Omental fat pad (tissue), 4 donors: ENCODE results near the gene ABHD16B. TPM values are rescaled to one million over a fixed set of nuclear protein-coding genes. Genes with fewer than 3 reads are reported as not detected.

Experiments
- ATAC-seq: fragments of 150-250 bp; one replicate; pipeline ENCODE4 v1.9.1; 2016; ENCODE audit warnings: mild to moderate bottlenecking, moderate library complexity; ENCODE audit not compliant: low FRiP score
- DNase-seq: peaks from one replicate; pipeline ENCODE4 v3.0.0-alpha.2; 2019; ENCODE audit warnings: low spot score
- total RNA-seq, 4 donors: library from RNA; depleted of rRNA; stranded (reverse); fragments of >200 nt; gene quantifications; one replicate each; pipeline ENCODE4 v1.1.0, GENCODE V29; 2016
- TF ChIP-seq, protein P1 (sequence below), 3 donors: fragments of 450-650 bp; IDR thresholded peaks; one replicate each; pipeline ENCODE4 v1.5.1; 2016 to 2017; ENCODE audit warnings: antibody characterized with exemption in 3 of 3, mild to moderate bottlenecking in 3 of 3, moderate library complexity in 2 of 3

Gene ABHD16B
- total RNA-seq, 4 donors from 2014 or later, result not detected

DNA sequence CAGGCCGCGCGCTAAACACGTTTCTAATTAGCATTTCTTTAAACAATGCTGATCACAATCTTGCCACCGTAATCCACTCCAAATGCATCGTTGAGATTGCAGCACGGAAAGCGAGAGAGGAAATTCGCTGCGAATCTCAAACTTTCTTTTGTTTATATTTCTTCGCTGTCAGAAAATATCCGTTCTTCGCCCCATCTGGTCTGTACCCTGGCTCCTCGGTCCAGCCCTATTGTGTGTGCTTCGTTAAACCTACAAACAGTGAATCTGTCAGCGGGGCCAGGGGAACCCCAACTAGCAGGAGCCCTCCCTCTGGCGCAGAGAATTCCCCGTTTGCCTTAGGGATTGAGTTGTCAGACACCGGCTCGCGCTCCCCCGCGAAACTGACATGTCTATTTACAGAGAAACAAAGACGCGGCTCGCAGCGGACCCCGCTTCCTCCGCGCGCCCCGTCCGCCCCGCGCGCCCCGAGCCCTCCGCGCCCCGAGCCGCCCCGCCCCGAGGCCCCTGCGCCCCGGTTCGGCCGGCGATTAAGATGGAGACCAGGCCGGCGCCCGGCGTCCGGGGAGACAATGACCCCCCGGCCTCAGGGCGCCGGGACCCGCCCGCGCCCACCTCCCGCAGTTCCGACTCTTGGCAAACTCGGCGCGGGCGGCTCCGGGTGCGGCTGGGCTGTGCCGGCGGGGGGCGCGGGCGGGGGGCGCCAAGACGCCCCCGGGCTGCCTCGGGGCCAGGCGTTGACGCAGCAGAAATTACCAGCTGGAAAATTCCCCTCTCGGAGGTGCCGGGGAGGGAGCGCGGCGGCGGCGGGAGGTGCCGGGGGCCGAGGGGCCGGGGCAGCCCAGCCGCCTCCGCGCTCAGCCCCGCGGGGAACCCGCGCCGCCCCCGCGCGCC lies 31.1 kb upstream of the ABHD16B start:
- ATAC-seq, result no peak
- TF ChIP-seq, protein P1, sequence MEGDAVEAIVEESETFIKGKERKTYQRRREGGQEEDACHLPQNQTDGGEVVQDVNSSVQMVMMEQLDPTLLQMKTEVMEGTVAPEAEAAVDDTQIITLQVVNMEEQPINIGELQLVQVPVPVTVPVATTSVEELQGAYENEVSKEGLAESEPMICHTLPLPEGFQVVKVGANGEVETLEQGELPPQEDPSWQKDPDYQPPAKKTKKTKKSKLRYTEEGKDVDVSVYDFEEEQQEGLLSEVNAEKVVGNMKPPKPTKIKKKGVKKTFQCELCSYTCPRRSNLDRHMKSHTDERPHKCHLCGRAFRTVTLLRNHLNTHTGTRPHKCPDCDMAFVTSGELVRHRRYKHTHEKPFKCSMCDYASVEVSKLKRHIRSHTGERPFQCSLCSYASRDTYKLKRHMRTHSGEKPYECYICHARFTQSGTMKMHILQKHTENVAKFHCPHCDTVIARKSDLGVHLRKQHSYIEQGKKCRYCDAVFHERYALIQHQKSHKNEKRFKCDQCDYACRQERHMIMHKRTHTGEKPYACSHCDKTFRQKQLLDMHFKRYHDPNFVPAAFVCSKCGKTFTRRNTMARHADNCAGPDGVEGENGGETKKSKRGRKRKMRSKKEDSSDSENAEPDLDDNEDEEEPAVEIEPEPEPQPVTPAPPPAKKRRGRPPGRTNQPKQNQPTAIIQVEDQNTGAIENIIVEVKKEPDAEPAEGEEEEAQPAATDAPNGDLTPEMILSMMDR (IDR thresholded peaks at IDR 0.05), result no peak
- DNase-seq, result no peak

DNA sequence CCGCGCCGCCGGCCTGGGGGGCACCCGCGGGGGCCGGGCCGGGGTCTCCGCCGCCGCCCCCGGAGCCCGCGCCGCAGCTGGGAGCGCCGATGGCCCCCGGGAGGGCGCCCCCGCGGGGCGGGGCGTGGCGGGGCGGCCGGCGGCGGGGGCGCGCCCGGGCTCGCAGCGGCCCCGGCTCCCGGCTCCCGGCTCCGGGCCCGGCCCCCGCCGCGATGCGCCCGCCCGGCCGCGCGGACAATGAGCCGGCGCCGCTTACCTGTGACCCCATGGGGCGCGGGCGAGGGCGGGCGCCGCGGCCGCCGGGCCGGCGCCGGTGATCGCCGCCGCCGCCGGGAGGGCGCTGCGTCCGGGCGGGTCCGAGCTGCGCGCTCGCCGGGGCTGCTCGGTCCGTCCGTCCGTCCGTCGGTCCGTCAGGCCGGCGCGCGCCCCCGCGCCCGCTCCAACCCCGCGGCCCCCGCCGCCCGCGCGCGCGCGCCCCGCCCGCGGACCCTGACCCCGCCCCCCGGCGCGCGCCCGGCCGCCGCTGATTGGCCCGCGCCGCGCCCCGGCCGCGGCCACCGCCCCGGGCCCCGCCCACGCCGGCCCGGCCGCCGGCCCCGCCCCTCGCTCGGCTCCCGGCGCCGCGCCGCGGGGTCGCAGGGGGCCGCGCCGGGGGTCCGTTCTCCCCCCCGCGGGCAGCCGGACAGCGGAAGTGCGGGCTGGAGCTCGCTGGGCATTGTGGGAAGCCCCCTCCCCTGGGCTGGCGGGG lies 30.3 kb upstream of the ABHD16B start, which contains the start of gene ZBTB46:
ZBTB46 (minus strand) TSS at position 424 of the 748 bp plus-strand sequence. CDS start 40,507 bp downstream, outside the sequence.
- TF ChIP-seq, protein P1 (IDR thresholded peaks at IDR 0.05), result no peak
- peak; percentile 53 for ATAC-seq
- no peak for DNase-seq

DNA sequence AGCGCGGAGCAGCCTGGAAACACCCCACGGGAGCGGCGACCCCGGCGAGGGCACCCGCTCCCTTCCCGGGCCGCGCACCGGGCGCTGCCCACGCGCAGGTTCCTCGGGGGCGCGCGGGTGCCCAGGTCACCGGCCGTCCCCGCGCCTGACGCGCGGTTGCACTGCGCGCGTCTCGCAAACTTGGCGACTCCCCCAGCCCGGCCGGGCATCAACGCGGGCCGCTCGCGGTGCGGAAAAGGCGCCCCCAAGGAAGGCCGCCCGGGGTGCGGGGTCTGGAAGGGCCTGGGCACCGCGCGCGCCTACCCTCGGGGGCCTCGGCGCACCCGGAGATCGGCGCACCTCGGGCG lies 29.7 kb upstream of the ABHD16B start:
- TF ChIP-seq, protein P1 (IDR thresholded peaks at IDR 0.05), result no peak
- ATAC-seq (no peak), DNase-seq (no peak)

DNA sequence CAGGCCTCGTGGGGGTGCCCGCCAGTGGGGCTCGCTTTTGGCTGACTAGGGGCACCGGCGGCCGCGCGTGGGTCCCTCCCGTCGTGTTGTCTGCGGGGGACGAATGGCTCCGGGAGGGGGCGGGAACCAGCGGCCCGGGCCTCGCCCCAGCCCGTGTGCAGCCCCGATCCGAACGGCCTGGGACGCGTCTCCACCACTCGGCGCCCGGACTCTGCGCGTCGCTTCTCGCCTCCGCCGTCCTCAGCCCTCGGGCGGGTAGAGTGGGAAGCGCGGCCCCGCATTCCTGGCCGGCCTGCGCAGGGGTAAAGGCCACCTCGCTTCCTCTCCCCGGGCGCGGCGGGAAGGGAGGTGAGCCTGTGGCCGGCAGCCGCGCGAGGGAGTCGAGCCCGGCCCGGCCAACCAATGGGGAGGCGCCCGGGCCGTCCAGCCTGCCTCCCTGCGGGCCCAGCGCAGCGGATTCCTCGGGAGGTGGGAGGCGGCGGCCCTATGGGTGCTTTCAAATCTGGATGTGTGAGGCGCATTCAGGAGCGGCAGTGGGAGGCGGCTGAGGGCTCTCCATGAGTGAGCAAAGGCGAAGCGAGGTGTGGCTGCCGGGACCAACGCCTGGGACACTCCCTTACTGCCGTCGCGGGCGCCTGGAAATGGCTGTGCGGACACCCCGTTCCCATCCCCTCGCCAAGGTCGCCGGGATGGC lies 29.2 kb upstream of the ABHD16B start:
- DNase-seq (no peak), ATAC-seq (peak; percentile 63)
- TF ChIP-seq, protein P1 (IDR thresholded peaks at IDR 0.05), result no peak

DNA sequence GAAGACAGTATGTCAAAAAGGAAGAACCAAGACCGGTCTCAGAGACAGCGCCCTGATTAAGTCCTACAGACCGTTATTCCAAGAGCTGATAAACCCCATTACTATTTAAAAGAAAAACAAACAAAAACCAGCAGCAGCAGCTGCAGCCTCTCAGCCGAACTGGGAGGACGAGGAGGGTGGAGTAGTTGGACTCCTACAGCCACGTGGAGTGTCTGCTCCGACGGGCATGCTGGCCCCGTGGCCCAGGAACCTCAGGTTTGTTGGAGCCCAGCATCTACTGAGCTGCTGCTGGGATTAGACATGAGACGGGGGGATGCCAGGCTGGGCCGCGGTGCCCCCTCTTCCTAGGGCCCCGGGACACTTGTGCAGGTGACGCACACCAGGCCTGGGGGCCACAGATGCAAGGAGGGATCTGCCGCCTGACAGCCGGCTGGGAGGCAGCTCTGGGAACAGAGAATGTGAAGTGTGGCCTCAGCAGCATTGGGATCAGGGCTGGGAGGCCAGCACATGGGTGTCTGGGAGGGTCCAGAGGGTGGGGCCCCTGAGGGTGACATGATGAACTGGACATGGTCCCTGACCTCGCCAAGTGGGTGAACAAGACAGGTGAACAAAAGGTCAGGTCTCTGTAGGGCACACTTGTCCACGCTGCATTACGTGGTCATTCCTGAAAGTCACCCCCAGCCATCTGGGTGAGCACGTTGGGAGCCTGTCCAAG lies 27.4 kb upstream of the ABHD16B start:
- DNase-seq (no peak), ATAC-seq (no peak)
- TF ChIP-seq, protein P1 (IDR thresholded peaks at IDR 0.05), result no peak

DNA sequence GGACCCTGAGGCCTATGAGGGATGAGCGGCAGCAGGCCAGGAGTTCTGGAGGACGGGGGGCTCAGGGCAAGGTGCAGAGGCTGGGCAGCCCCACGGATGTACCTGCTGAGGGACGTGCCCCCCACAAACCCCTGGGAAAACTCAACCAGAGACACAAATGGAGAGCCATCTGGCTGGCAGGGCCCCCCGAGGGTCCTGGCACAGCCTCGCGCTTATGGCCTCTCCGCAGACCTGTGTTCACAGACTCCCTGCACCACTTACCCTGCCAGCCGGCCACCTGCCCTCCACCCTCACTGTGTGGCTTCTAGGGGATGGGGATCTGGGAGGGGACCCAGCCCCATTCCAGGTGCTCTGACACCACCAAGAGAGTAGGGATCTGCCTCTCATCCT lies 26.8 kb upstream of the ABHD16B start:
- TF ChIP-seq, protein P1 (IDR thresholded peaks at IDR 0.05), result no peak
- DNase-seq (no peak), ATAC-seq (no peak)
